Activated naive CD4-positive, alpha-beta T cell treated with anti-CD3 and anti-CD28 coated beads, Interleukin-2, amount 10 ng/mL, durations not matched to agents 7 days and 5 days (primary cell): ENCODE data around the gene KLHL29.
"Not testable (repeated sequence)": the region's sequence is repeated elsewhere in the genome, so short reads cannot be mapped to it uniquely, and the experiment has no call there.

ENCODE experiments used
- CTCF ChIA-PET: fragments of 350-600 bp; sonication (Branson Sonifier 250); formaldehyde crosslinking; loops from one replicate; lab custom pipeline; 2021; ENCODE audit warnings: antibody characterized with exemption; lab: Charles Lee
- DNase-seq: peaks from one replicate; pipeline ENCODE4 v3.0.0-alpha.2; 2020
- H3K27ac Mint-ChIP-seq: one replicate; pipeline ENCODE4 v1.8.0; 2021; ENCODE audit warnings: mild to moderate bottlenecking, moderate library complexity, mixed read lengths
- H3K27me3 Mint-ChIP-seq: one replicate; pipeline ENCODE4 v1.8.0; 2021; ENCODE audit warnings: mild to moderate bottlenecking, mixed read lengths
- H3K36me3 Mint-ChIP-seq: one replicate; pipeline ENCODE4 v1.8.0; 2021; ENCODE audit warnings: mixed read lengths
- H3K4me1 Mint-ChIP-seq: one replicate; pipeline ENCODE4 v1.8.0; 2021; ENCODE audit warnings: mixed read lengths
- H3K4me3 Mint-ChIP-seq: one replicate; pipeline ENCODE4 v1.8.0; 2021; ENCODE audit warnings: mild to moderate bottlenecking, moderate library complexity, mixed read lengths
- H3K9me3 Mint-ChIP-seq: one replicate; pipeline ENCODE4 v1.8.0; 2021; ENCODE audit warnings: mixed read lengths

KLHL29 gene

GRCh38 chr2:23384551-23385343, at the start of gene KLHL29:
Gene KLHL29, plus strand, starts transcription at chr2:23385179. Its CDS starts 177,018 bp downstream, at chr2:23562197.
- Mint-ChIP-seq H3K4me3 (peak within 1 kb of the TSS; percentile 61), H3K9me3 (no peaks in the 10 kb centered on the region), H3K36me3 (peaks cover 3% of the 10 kb centered on the region), H3K4me1 (peaks cover 34% of the 10 kb centered on the region), H3K27me3 (peaks cover 82% of the 10 kb centered on the region), H3K27ac (no peak within 1 kb of the TSS)
- CTCF ChIA-PET: no interaction called here
- DNase-seq: peak; percentile 81

GRCh38 chr2:23335550-23335949, 49.4 kb upstream of the KLHL29 start:
- no peaks in the 10 kb centered on the region for H3K36me3 Mint-ChIP-seq
- CTCF ChIA-PET: no interaction called here
- no peaks in the 10 kb centered on the region for H3K4me1 Mint-ChIP-seq
- H3K27ac Mint-ChIP-seq: no peak overlapping the region
- H3K9me3 Mint-ChIP-seq: no peaks in the 10 kb centered on the region
- no peak for DNase-seq
- H3K27me3 Mint-ChIP-seq: peaks cover 28% of the 10 kb centered on the region
- no peak overlapping the region for H3K4me3 Mint-ChIP-seq

GRCh38 chr2:23342075-23342474, 42.9 kb upstream of the KLHL29 start:
- no peaks in the 10 kb centered on the region for H3K9me3 Mint-ChIP-seq
- CTCF ChIA-PET: no interaction called here
- no peaks in the 10 kb centered on the region for H3K36me3 Mint-ChIP-seq
- no peak for DNase-seq
- H3K27me3 Mint-ChIP-seq: peaks cover 26% of the 10 kb centered on the region
- H3K4me3 Mint-ChIP-seq: no peak overlapping the region
- H3K27ac Mint-ChIP-seq: no peak overlapping the region
- no peaks in the 10 kb centered on the region for H3K4me1 Mint-ChIP-seq

- Mint-ChIP-seq H3K36me3 (no peaks in the 10 kb centered on the region), H3K27ac (no peak overlapping the region), H3K4me3 (no peak overlapping the region), H3K27me3 (peaks cover 23% of the 10 kb centered on the region), H3K9me3 (no peaks in the 10 kb centered on the region), H3K4me1 (no peaks in the 10 kb centered on the region)
- DNase-seq: no peak
- CTCF ChIA-PET: no interaction called here
Measured at GRCh38 chr2:23346029-23346428, 39.0 kb upstream of the KLHL29 start.

GRCh38 chr2:23346781-23347180, 38.2 kb upstream of the KLHL29 start:
- CTCF ChIA-PET: no interaction called here
- no peak for DNase-seq
- no peaks in the 10 kb centered on the region for H3K36me3 Mint-ChIP-seq
- H3K4me3 Mint-ChIP-seq: no peak overlapping the region
- H3K4me1 Mint-ChIP-seq: no peaks in the 10 kb centered on the region
- H3K9me3 Mint-ChIP-seq: no peaks in the 10 kb centered on the region
- peaks cover 29% of the 10 kb centered on the region for H3K27me3 Mint-ChIP-seq
- no peak overlapping the region for H3K27ac Mint-ChIP-seq

- no peak overlapping the region for H3K27ac Mint-ChIP-seq
- no peaks in the 10 kb centered on the region for H3K9me3 Mint-ChIP-seq
- H3K4me1 Mint-ChIP-seq: no peaks in the 10 kb centered on the region
- H3K27me3 Mint-ChIP-seq: peaks cover 32% of the 10 kb centered on the region
- no peaks in the 10 kb centered on the region for H3K36me3 Mint-ChIP-seq
- no peak overlapping the region for H3K4me3 Mint-ChIP-seq
- no peak for DNase-seq
- CTCF ChIA-PET: no interaction called here
Measured at GRCh38 chr2:23347471-23348092, 37.4 kb upstream of the KLHL29 start.

GRCh38 chr2:23348093-23348481, 36.9 kb upstream of the KLHL29 start:
- DNase-seq, H3K4me1 Mint-ChIP-seq, H3K27ac Mint-ChIP-seq, CTCF ChIA-PET, H3K9me3 Mint-ChIP-seq, H3K4me3 Mint-ChIP-seq, H3K36me3 Mint-ChIP-seq: not testable (repeated sequence)
- peaks cover 32% of the 10 kb centered on the region for H3K27me3 Mint-ChIP-seq

GRCh38 chr2:23349508-23349907, 35.5 kb upstream of the KLHL29 start:
- no peaks in the 10 kb centered on the region for H3K9me3 Mint-ChIP-seq
- H3K36me3 Mint-ChIP-seq: no peaks in the 10 kb centered on the region
- peaks cover 42% of the 10 kb centered on the region for H3K27me3 Mint-ChIP-seq
- CTCF ChIA-PET: no interaction called here
- H3K27ac Mint-ChIP-seq: no peak overlapping the region
- no peak overlapping the region for H3K4me3 Mint-ChIP-seq
- DNase-seq: no peak
- no peaks in the 10 kb centered on the region for H3K4me1 Mint-ChIP-seq

- Mint-ChIP-seq H3K36me3 (no peaks in the 10 kb centered on the region), H3K4me3 (no peak overlapping the region), H3K27ac (no peak overlapping the region), H3K9me3 (no peaks in the 10 kb centered on the region), H3K27me3 (peaks cover 46% of the 10 kb centered on the region), H3K4me1 (no peaks in the 10 kb centered on the region)
- CTCF ChIA-PET: interaction anchor here (0.9 kb wide), 1 partner anchor 134 kb away, joined by 3 read pairs; no protein-coding TSS in a partner anchor
- no peak for DNase-seq
Measured at GRCh38 chr2:23350041-23350791, 34.8 kb upstream of the KLHL29 start.

GRCh38 chr2:23350792-23351355, 34.1 kb upstream of the KLHL29 start:
- Mint-ChIP-seq H3K27me3 (peaks cover 47% of the 10 kb centered on the region), H3K27ac (no peak overlapping the region), H3K9me3 (no peaks in the 10 kb centered on the region), H3K36me3 (no peaks in the 10 kb centered on the region), H3K4me1 (no peaks in the 10 kb centered on the region), H3K4me3 (no peak overlapping the region)
- no peak for DNase-seq
- CTCF ChIA-PET: interaction anchor here (0.9 to 1.6 kb wide), 3 partner anchors 12 to 151 kb away, joined by 3 to 4 read pairs (median 3); no protein-coding TSS in a partner anchor

- CTCF ChIA-PET: interaction anchor here (0.9 to 1.6 kb wide), 5 partner anchors 11 to 187 kb away, joined by 3 to 4 read pairs (median 3); no protein-coding TSS in a partner anchor
- no peaks in the 10 kb centered on the region for H3K36me3 Mint-ChIP-seq
- H3K9me3 Mint-ChIP-seq: no peaks in the 10 kb centered on the region
- H3K27ac Mint-ChIP-seq: no peak overlapping the region
- H3K4me3 Mint-ChIP-seq: no peak overlapping the region
- DNase-seq: peak; percentile 67
- no peaks in the 10 kb centered on the region for H3K4me1 Mint-ChIP-seq
- peaks cover 49% of the 10 kb centered on the region for H3K27me3 Mint-ChIP-seq
Measured at GRCh38 chr2:23351388-23352141, 33.4 kb upstream of the KLHL29 start.

- CTCF ChIA-PET: no interaction called here
Measured at GRCh38 chr2:23354554-23354953, 30.4 kb upstream of the KLHL29 start.

GRCh38 chr2:23355001-23355400, 30.0 kb upstream of the KLHL29 start:
- H3K27ac Mint-ChIP-seq: no peak overlapping the region
- peaks cover 59% of the 10 kb centered on the region for H3K27me3 Mint-ChIP-seq
- H3K4me3 Mint-ChIP-seq: no peak overlapping the region
- CTCF ChIA-PET: no interaction called here
- DNase-seq: no peak
- H3K9me3 Mint-ChIP-seq: no peaks in the 10 kb centered on the region
- no peaks in the 10 kb centered on the region for H3K4me1 Mint-ChIP-seq
- H3K36me3 Mint-ChIP-seq: no peaks in the 10 kb centered on the region

More at GRCh38 chr2:23354554-23354953, 30.4 kb upstream of the KLHL29 start:
- H3K27ac Mint-ChIP-seq: no peak overlapping the region
- H3K4me3 Mint-ChIP-seq: no peak overlapping the region
- no peaks in the 10 kb centered on the region for H3K4me1 Mint-ChIP-seq
- H3K36me3 Mint-ChIP-seq: no peaks in the 10 kb centered on the region
- H3K27me3 Mint-ChIP-seq: peaks cover 56% of the 10 kb centered on the region
- H3K9me3 Mint-ChIP-seq: no peaks in the 10 kb centered on the region
- no peak for DNase-seq
